ENCODE results near the gene TRMT1L.

DNA sequence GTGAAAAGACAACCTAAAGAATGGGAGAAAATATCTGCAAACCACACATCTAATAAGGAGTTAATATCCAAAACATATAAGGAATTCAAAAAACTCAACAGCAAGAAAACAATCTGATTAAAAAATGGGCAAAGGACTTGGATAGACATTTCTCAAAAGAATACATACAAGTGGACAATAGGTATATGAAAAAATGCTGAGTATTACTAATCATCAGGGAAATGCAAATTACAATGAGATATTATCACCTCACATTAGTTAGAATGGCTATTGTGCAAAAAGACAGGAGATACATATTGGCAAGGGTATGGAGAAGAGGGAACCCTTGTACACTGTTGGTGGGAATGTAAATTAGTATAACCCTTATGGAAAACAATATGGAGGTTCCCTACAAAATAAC, 44.9 kb downstream of the TRMT1L start:
- TF ChIP-seq, protein P1, sequence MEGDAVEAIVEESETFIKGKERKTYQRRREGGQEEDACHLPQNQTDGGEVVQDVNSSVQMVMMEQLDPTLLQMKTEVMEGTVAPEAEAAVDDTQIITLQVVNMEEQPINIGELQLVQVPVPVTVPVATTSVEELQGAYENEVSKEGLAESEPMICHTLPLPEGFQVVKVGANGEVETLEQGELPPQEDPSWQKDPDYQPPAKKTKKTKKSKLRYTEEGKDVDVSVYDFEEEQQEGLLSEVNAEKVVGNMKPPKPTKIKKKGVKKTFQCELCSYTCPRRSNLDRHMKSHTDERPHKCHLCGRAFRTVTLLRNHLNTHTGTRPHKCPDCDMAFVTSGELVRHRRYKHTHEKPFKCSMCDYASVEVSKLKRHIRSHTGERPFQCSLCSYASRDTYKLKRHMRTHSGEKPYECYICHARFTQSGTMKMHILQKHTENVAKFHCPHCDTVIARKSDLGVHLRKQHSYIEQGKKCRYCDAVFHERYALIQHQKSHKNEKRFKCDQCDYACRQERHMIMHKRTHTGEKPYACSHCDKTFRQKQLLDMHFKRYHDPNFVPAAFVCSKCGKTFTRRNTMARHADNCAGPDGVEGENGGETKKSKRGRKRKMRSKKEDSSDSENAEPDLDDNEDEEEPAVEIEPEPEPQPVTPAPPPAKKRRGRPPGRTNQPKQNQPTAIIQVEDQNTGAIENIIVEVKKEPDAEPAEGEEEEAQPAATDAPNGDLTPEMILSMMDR (conservative IDR thresholded peaks at IDR 0.05; ENCODE audit: low read length), result no peak
- no peak for TF ChIP-seq EZH2phosphoT487 (IDR thresholded peaks at IDR 0.05; ENCODE audit: borderline replicate concordance)
